Natural killer cell treated with Interleukin-12 subunit alpha and Interleukin-12 subunit beta and Interleukin-15 and Interleukin-18, amount 100 ng/mL, for 72 hours (primary cell): ENCODE results near the gene PPP2R5C. TPM values are rescaled to one million over a fixed set of nuclear protein-coding genes. Genes with fewer than 3 reads are reported as not detected.

Experiments used
- ATAC-seq, 2 donors: fragments of 150-1000 bp; cut with Tn5 transposase in 1 of 2; sonication (Bioruptor Pico), chemical (Tn5 transposase) in 1 of 2; 2 replicates each; pipeline ENCODE4 v1.10.0; 2021
- DNase-seq: peaks from one replicate; pipeline ENCODE4 v3.0.0; 2022; ENCODE audit warnings: low spot score
- H3K27ac Mint-ChIP-seq, 2 donors: 1 replicate in 1 of 2; 2 replicates in 1 of 2; pipeline ENCODE4 v1.8.0; 2022; ENCODE audit warnings: mixed read lengths in 2 of 2, mild to moderate bottlenecking in 1 of 2, moderate library complexity in 1 of 2
- H3K27me3 Mint-ChIP-seq, 2 donors: 1 replicate in 1 of 2; 2 replicates in 1 of 2; pipeline ENCODE4 v1.8.0; 2022; ENCODE audit warnings: mixed read lengths in 2 of 2
- H3K36me3 Mint-ChIP-seq: one replicate; pipeline ENCODE4 v1.8.0; 2022; ENCODE audit warnings: mixed read lengths
- H3K4me1 Mint-ChIP-seq, 2 donors: 1 replicate in 1 of 2; 2 replicates in 1 of 2; pipeline ENCODE4 v1.8.0; 2022; ENCODE audit warnings: low read depth in 2 of 2, mixed read lengths in 2 of 2, mild to moderate bottlenecking in 1 of 2
- H3K4me3 Mint-ChIP-seq: one replicate; pipeline ENCODE4 v1.8.0; 2022; ENCODE audit warnings: mixed read lengths
- H3K9me3 Mint-ChIP-seq: 2 replicates; pipeline ENCODE4 v1.8.0; 2022; ENCODE audit warnings: mixed read lengths
- total RNA-seq, 2 donors: library from RNA; stranded (reverse); gene quantifications; one replicate each; pipeline ENCODE4 v1.2.3, GENCODE V29; 2022

Gene PPP2R5C
- total RNA-seq, 2 donors from 2014 or later = 149 to 210 TPM

- Mint-ChIP-seq H3K27ac (peak overlapping the region; percentile 34 to 36), H3K27me3 (no peaks in the 10 kb centered on the region), H3K4me1 (peaks cover 64 to 78% of the 10 kb centered on the region in 2 donors), H3K9me3 (no peaks in the 10 kb centered on the region), H3K4me3 (no peak overlapping the region), H3K36me3 (no peaks in the 10 kb centered on the region)
- ATAC-seq (no peak), DNase-seq (no peak)
These were observed 112.5 kb downstream of the PPP2R5C start for GRCh38 chr14:101873991-101874390.

GRCh38 chr14:101875041-101875726 lies 113.7 kb downstream of the PPP2R5C start:
- peak overlapping the region; percentile 57 for H3K4me3 Mint-ChIP-seq
- no peaks in the 10 kb centered on the region for H3K27me3 Mint-ChIP-seq
- peak overlapping the region; percentile 13 to 64 for H3K27ac Mint-ChIP-seq
- DNase-seq = no peak
- H3K36me3 Mint-ChIP-seq = no peaks in the 10 kb centered on the region
- H3K4me1 Mint-ChIP-seq = peaks cover 71 to 85% of the 10 kb centered on the region in 2 donors
- ATAC-seq = no peak
- H3K9me3 Mint-ChIP-seq = no peaks in the 10 kb centered on the region

GRCh38 chr14:101875727-101876554 lies 114.4 kb downstream of the PPP2R5C start:
- H3K36me3 Mint-ChIP-seq = no peaks in the 10 kb centered on the region
- H3K4me3 Mint-ChIP-seq = peak overlapping the region; percentile 57
- peaks cover 73 to 81% of the 10 kb centered on the region in 2 donors for H3K4me1 Mint-ChIP-seq
- peak overlapping the region; percentile 13 to 64 for H3K27ac Mint-ChIP-seq
- no peaks in the 10 kb centered on the region for H3K9me3 Mint-ChIP-seq
- DNase-seq = no peak
- ATAC-seq = no peak
- no peaks in the 10 kb centered on the region for H3K27me3 Mint-ChIP-seq

GRCh38 chr14:101876555-101876938 lies 115.0 kb downstream of the PPP2R5C start:
- peaks cover 74 to 77% of the 10 kb centered on the region in 2 donors for H3K4me1 Mint-ChIP-seq
- peak overlapping the region; percentile 13 to 64 for H3K27ac Mint-ChIP-seq
- no peaks in the 10 kb centered on the region for H3K36me3 Mint-ChIP-seq
- no peaks in the 10 kb centered on the region for H3K9me3 Mint-ChIP-seq
- peak overlapping the region; percentile 57 for H3K4me3 Mint-ChIP-seq
- ATAC-seq (peak; percentile 52 to 66), DNase-seq (no peak)
- H3K27me3 Mint-ChIP-seq = no peaks in the 10 kb centered on the region

GRCh38 chr14:101877766-101878165 lies 116.3 kb downstream of the PPP2R5C start:
- Mint-ChIP-seq H3K27ac (peak overlapping the region; percentile 13 to 63), H3K9me3 (no peaks in the 10 kb centered on the region), H3K4me1 (peaks cover 76% of the 10 kb centered on the region in 2 donors), H3K36me3 (no peaks in the 10 kb centered on the region), H3K27me3 (no peaks in the 10 kb centered on the region), H3K4me3 (peak overlapping the region; percentile 54)
- no peak for DNase-seq
- peak in 1 of 2 donors; percentile 12 for ATAC-seq

DNA sequence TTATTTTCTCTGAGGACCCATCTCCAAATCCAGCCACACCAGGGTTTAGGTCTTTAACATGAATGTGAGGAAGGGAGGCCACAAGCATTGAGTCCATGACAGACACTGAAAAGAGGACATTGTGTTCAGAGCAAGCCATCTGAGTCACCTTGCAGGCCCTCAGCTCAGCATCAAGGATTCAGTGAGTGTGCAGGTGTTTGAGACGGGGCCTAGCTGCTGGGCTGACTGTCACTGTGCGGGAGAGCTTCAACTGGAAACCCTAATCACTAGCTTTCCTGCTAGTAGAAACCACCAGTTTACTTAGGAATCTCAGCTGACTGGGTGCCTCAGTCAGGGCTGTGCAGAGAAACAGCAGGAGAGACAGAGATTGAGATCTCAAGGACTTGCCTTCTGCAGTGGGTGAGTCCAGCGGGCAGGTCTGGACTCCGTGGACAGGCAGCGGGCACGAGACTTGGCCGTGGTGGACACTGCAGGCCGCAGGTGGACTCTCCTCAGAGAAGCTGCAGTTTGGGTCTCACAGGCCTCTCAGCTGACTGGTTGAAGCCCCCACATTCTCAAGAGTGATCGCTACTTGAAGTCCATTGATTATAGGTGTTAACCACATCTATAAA lies 116.8 kb downstream of the PPP2R5C start:
- no peaks in the 10 kb centered on the region for H3K36me3 Mint-ChIP-seq
- ATAC-seq = peak; percentile 51 to 56
- peaks cover 71 to 73% of the 10 kb centered on the region in 2 donors for H3K4me1 Mint-ChIP-seq
- peak overlapping the region; percentile 54 for H3K4me3 Mint-ChIP-seq
- DNase-seq = no peak
- H3K27me3 Mint-ChIP-seq = no peaks in the 10 kb centered on the region
- no peaks in the 10 kb centered on the region for H3K9me3 Mint-ChIP-seq
- peak overlapping the region; percentile 13 to 63 for H3K27ac Mint-ChIP-seq

GRCh38 chr14:101878822-101879528 lies 117.5 kb downstream of the PPP2R5C start:
- Mint-ChIP-seq H3K27me3 (no peaks in the 10 kb centered on the region), H3K36me3 (peaks cover 4% of the 10 kb centered on the region), H3K27ac (peak overlapping the region; percentile 13 to 63), H3K4me1 (peaks cover 64 to 72% of the 10 kb centered on the region in 2 donors), H3K9me3 (no peaks in the 10 kb centered on the region), H3K4me3 (peak overlapping the region; percentile 54)
- ATAC-seq = peak; percentile 88 to 92
- peak; percentile 81 for DNase-seq

- Mint-ChIP-seq H3K9me3 (no peaks in the 10 kb centered on the region), H3K27ac (peak overlapping the region; percentile 13 to 63), H3K4me3 (peak overlapping the region; percentile 54), H3K36me3 (peaks cover 5% of the 10 kb centered on the region), H3K4me1 (peaks cover 62 to 74% of the 10 kb centered on the region in 2 donors), H3K27me3 (no peaks in the 10 kb centered on the region)
- ATAC-seq = no peak
- DNase-seq = no peak
These were observed 118.2 kb downstream of the PPP2R5C start for GRCh38 chr14:101879529-101880336.

DNA sequence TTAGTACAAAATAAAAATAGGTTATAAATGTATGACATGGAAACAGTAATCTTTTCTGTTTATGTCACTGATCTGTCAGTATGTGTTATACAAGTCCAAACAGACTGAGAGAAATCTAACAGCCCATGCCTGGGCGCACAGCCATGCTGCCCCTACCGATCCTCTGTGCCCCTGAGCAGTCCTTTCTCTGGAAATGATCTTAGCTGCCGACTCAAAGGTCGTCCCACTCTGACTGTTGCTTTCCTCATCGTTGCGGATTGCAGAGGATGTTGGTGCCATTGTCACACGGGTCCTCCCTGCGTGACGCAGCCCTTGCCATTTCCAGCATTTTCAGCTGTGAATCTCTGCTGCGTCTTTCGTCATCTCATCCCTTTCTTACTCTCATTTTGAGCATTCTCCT lies 119.9 kb downstream of the PPP2R5C start:
- DNase-seq (no peak), ATAC-seq (no peak)
- no peaks in the 10 kb centered on the region for H3K9me3 Mint-ChIP-seq
- H3K27me3 Mint-ChIP-seq = no peaks in the 10 kb centered on the region
- no peak overlapping the region for H3K4me3 Mint-ChIP-seq
- H3K27ac Mint-ChIP-seq = peak overlapping the region in 1 of 2 donors; percentile 60
- H3K36me3 Mint-ChIP-seq = peaks cover 5% of the 10 kb centered on the region
- peaks cover 48 to 64% of the 10 kb centered on the region in 2 donors for H3K4me1 Mint-ChIP-seq

DNA sequence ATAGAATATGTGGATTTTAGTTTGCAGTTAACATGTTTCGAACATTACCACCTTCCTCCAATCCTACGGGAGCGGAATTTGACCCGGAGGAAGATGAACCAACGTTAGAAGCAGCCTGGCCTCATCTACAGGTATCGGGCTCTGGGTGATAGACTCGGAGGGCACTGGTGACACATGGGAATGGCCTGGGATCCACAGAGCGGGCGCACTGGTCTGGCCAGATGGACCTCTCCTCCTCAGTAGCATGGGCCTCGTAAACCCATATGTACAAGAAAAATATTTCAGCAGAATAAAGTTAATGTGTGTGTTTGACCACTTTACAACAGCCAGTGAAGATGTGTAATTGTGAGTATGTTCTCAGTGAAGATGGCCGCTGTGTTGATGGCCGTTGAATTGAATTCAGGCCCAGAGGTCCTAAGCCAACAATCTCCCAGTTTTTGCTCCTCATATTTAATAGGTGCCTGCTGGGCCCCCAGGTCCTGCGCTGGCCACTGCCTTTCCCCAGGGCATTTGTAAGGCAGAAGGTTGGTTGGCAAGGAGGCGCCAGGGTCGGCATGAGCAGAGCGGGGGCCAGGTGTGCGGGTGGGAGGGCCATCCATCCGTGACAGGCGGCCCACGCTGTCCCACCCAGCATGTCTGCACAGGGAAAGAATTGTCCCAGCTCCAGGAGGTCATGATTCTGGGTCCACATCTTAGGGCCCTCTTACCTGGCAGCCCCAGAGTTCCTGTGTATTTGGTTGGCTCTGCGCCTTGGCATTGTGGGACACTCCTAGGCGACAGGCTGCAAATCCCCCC lies 120.8 kb downstream of the PPP2R5C start:
- H3K9me3 Mint-ChIP-seq = no peaks in the 10 kb centered on the region
- ATAC-seq = no peak
- no peak overlapping the region for H3K4me3 Mint-ChIP-seq
- peaks cover 39 to 57% of the 10 kb centered on the region in 2 donors for H3K4me1 Mint-ChIP-seq
- H3K36me3 Mint-ChIP-seq = peaks cover 5% of the 10 kb centered on the region
- H3K27me3 Mint-ChIP-seq = no peaks in the 10 kb centered on the region
- H3K27ac Mint-ChIP-seq = peak overlapping the region in 1 of 2 donors; percentile 60
- DNase-seq = no peak

DNA sequence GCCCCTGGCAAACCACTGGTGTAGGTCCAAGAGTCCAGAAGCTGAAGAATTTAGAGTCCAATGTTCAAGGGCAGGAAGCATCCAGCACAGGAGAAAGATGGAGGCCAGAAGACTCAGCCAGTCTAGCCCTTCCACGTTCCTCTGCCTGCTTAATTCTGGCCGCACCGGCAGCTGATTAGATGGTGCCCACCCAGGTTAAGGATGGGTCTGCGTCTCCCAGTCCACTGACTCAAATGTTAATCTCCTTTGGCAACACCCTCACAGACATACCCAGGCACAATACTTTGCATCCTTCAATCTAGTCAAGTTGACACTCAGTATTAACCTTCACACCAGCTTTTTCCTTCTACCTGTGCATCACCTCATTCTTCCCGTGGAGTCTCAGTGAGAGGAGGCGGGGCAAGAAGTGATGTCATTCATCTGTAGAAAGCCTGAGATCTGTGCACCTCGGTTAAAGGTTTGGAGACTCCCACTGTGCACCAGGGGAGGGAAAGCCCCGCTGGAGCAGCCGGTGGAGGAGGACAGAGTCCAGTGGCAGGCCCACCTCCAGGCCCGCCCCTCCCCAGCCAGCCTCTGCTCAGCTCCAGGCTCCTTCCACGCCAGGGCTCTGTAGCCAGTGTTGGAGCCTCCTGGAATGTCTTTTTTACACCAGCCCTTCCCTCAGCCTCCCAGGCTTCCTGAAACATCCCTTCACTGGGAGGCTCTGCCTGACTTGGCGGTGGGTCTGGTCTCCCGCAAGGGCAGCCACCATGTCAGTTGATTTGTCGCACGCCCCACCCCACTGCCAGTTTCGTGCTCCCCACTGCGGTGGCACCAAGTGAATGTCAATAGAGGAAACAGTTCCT lies 122.8 kb downstream of the PPP2R5C start:
- peaks cover 5% of the 10 kb centered on the region for H3K36me3 Mint-ChIP-seq
- H3K9me3 Mint-ChIP-seq = no peaks in the 10 kb centered on the region
- DNase-seq = no peak
- no peaks in the 10 kb centered on the region for H3K27me3 Mint-ChIP-seq
- H3K4me3 Mint-ChIP-seq = no peak overlapping the region
- no peak for ATAC-seq
- no peak overlapping the region for H3K27ac Mint-ChIP-seq
- peaks cover 25 to 37% of the 10 kb centered on the region in 2 donors for H3K4me1 Mint-ChIP-seq
